Tibial artery (tissue), 4 donors: ENCODE measurements around the gene COQ10A.

Experiments
- DNase-seq, 2 donors: peaks; one replicate each; pipeline ENCODE4 v3.0.0-alpha.2; 2019
- H3K27ac ChIP-seq, 2 donors: fragments of 200-600 bp; sonication (generic) in 1 of 2; 1 replicate in 1 of 2; 2 replicates in 1 of 2; pipeline ENCODE4 v1.5.1; 2018 to 2019; ENCODE audit warnings: mild to moderate bottlenecking in 1 of 2
- H3K27me3 ChIP-seq, 2 donors: fragments of 200-600 bp; sonication (generic) in 1 of 2; one replicate each; pipeline versions ENCODE4 v1.5.1 to v1.6.0; 2016 to 2019
- H3K36me3 ChIP-seq, 3 donors: fragments of 200-600 bp; sonication (generic) in 2 of 3; one replicate each; pipeline ENCODE4 v1.5.1; 2016 to 2019; ENCODE audit warnings: mild to moderate bottlenecking in 2 of 3
- H3K4me1 ChIP-seq, 4 donors: fragments of 200-600 bp; sonication (generic) in 2 of 4; 1 replicate in 3 of 4; 2 replicates in 1 of 4; pipeline ENCODE4 v1.5.1; 2016 to 2019
- H3K4me3 ChIP-seq, 2 donors: fragments of 200-600 bp; sonication (generic) in 1 of 2; 1 replicate in 1 of 2; 2 replicates in 1 of 2; pipeline ENCODE4 v1.5.1; 2018 to 2019; ENCODE audit warnings: mild to moderate bottlenecking in 2 of 2
- H3K9me3 ChIP-seq, 3 donors: fragments of 200-600 bp; sonication (generic) in 1 of 3; one replicate each; pipeline ENCODE4 v1.5.1; 2016 to 2019
- CTCF ChIP-seq, 2 experiments: fragments of 200-600 bp in 1 of 2; fragments of 450-650 bp in 1 of 2; IDR thresholded peaks; one replicate each; pipeline ENCODE4 v1.5.1; 2017 to 2019; ENCODE audit warnings: antibody characterized with exemption in 2 of 2, mild to moderate bottlenecking in 1 of 2, moderate library complexity in 1 of 2
- intact Hi-C: fragments of 100-400 bp; cut with DNase I; formaldehyde crosslinking; loops from one replicate; pipeline ENCODE4 v1.15.0; 2023; ENCODE audit warnings: low total_unique reads

Gene COQ10A

GRCh38 chr12:56244494-56244893 is 22.2 kb upstream of the COQ10A start:
- no peak for TF ChIP-seq CTCF (IDR thresholded peaks at IDR 0.05)
- intact Hi-C loops, result no loop called here
- Histone ChIP-seq H3K27me3 (no peaks in the 10 kb centered on the region), H3K9me3 (no peaks in the 10 kb centered on the region), H3K4me1 (no peaks in the 10 kb centered on the region), H3K27ac (no peak overlapping the region), H3K4me3 (no peak overlapping the region), H3K36me3 (peaks cover 87 to 100% (median 99%) of the 10 kb centered on the region in 3 donors)
- DNase-seq, result no peak

- TF ChIP-seq CTCF (IDR thresholded peaks at IDR 0.05), result no peak
- H3K27me3 ChIP-seq, result no peaks in the 10 kb centered on the region
- intact Hi-C loops, result no loop called here
- peaks cover 97 to 99% (median 97%) of the 10 kb centered on the region in 3 donors for H3K36me3 ChIP-seq
- no peak overlapping the region for H3K27ac ChIP-seq
- H3K4me1 ChIP-seq, result no peaks in the 10 kb centered on the region
- DNase-seq, result no peak
- no peaks in the 10 kb centered on the region for H3K9me3 ChIP-seq
- no peak overlapping the region for H3K4me3 ChIP-seq
Measured at GRCh38 chr12:56247923-56248322, 18.8 kb upstream of the COQ10A start.

GRCh38 chr12:56248711-56249110 is 18.0 kb upstream of the COQ10A start:
- intact Hi-C loops, result no loop called here
- Histone ChIP-seq H3K4me1 (no peaks in the 10 kb centered on the region), H3K36me3 (peaks cover 97 to 99% (median 97%) of the 10 kb centered on the region in 3 donors), H3K27me3 (no peaks in the 10 kb centered on the region), H3K9me3 (no peaks in the 10 kb centered on the region), H3K4me3 (no peak overlapping the region), H3K27ac (no peak overlapping the region)
- no peak for DNase-seq
- no peak for TF ChIP-seq CTCF (IDR thresholded peaks at IDR 0.05)

GRCh38 chr12:56252649-56253048 is 14.1 kb upstream of the COQ10A start:
- peaks cover 84 to 85% (median 85%) of the 10 kb centered on the region in 3 donors for H3K36me3 ChIP-seq
- H3K4me1 ChIP-seq, result peaks cover 0 to 21% (median 17%) of the 10 kb centered on the region in 4 donors
- no peaks in the 10 kb centered on the region for H3K27me3 ChIP-seq
- intact Hi-C loops, result no loop called here
- H3K27ac ChIP-seq, result no peak overlapping the region
- DNase-seq, result no peak
- no peak for TF ChIP-seq CTCF (IDR thresholded peaks at IDR 0.05)
- no peak overlapping the region for H3K4me3 ChIP-seq
- no peaks in the 10 kb centered on the region for H3K9me3 ChIP-seq

- Histone ChIP-seq H3K27me3 (no peaks in the 10 kb centered on the region), H3K9me3 (no peaks in the 10 kb centered on the region), H3K4me3 (no peak overlapping the region), H3K4me1 (peaks cover 0 to 21% (median 17%) of the 10 kb centered on the region in 4 donors), H3K27ac (no peak overlapping the region), H3K36me3 (peaks cover 79 to 81% (median 80%) of the 10 kb centered on the region in 3 donors)
- no peak for TF ChIP-seq CTCF (IDR thresholded peaks at IDR 0.05)
- intact Hi-C loops, result no loop called here
- DNase-seq, result no peak
Measured at GRCh38 chr12:56253091-56253490, 13.7 kb upstream of the COQ10A start.

GRCh38 chr12:56255671-56256070 is 11.1 kb upstream of the COQ10A start:
- peak overlapping the region in 1 of 2 donors; percentile 85 for H3K27ac ChIP-seq

More at GRCh38 chr12:56255671-56256070, 11.1 kb upstream of the COQ10A start:
- Histone ChIP-seq H3K9me3 (no peaks in the 10 kb centered on the region), H3K27me3 (no peaks in the 10 kb centered on the region), H3K4me3 (no peak overlapping the region), H3K4me1 (peaks cover 0 to 31% (median 24%) of the 10 kb centered on the region in 4 donors), H3K36me3 (peaks cover 53 to 57% (median 55%) of the 10 kb centered on the region in 3 donors)
- intact Hi-C loops, result no loop called here
- no peak for TF ChIP-seq CTCF (IDR thresholded peaks at IDR 0.05)
- DNase-seq, result no peak
